ENCODE measurements around the gene XPNPEP1. TPM values are rescaled to one million over a fixed set of nuclear protein-coding genes. Genes with fewer than 3 reads are reported as not detected.

XPNPEP1 gene
- total and polyA plus RNA-seq, 2 of the 4 experiments (the other 2 are of a cell fraction): 164 to 311 TPM

DNA sequence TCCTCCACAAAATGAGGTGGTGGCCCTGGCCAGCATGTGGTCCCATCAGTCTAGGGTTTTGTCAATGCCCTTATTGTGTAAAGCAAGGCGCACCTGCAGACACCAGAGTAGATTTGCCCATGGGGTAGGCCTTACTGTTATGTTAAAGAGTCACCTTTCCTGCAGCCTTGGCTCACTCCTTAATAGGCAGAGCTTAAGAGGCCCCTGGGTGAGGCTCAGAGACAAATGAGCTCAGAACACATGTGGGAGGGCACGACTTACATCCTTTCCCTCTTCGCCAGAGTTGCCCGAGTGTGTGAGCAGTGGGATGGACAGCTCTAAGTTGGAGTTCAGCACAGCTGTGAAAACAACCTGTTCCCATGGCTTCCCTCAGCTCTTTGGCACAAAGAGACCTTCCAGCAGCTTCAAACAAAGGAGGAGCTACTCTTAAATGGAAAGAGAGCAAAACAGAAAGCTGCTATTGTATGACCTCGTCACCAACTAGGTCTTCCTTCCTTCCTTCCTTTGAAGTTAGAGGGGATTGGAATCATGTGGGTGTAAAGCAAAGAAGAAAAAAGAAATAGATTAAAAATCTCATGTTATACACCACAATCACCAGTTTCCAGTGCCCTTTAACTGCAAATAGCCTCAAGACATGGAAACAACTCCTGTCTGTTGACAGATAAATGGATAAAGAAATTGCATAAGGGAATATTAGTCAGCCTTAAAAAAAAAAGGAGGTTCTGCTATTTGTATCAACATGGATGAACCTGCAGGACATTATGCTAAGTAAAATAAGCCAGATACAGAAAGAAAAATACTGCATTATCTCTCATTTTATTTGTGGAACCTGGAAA lies 11.9 kb upstream of the XPNPEP1 start:
- no peak overlapping the region for H4K5ac ChIP-seq (ENCODE audit: low read depth, low read length)
- H3K9ac ChIP-seq (ENCODE audit: low read depth, low read length): no peak overlapping the region
- peak overlapping the region; percentile 18 for H2AFZ ChIP-seq (replicated peaks; ENCODE audit: low read length, poor library complexity)
- no TSS peak for BruUV-seq (replicated peaks)
- DNase-seq (peak; percentile 83), ATAC-seq (ENCODE audit: low read depth) (peak; percentile 40; the same call in 1 of the 2 replicates)
- no peaks in the 10 kb centered on the region for H3K9me3 ChIP-seq (ENCODE audit: control insufficient read depth, insufficient read depth, low read length)
- no peak overlapping the region for H3K56ac ChIP-seq (ENCODE audit: extremely low read depth, insufficient read depth, low read length)
- peaks cover 2% of the 10 kb centered on the region; the same call in 1 of the 2 replicates for H3K4me1 ChIP-seq (ENCODE audit: control insufficient read depth, insufficient read depth, low read length)
- no peak overlapping the region for H2BK15ac ChIP-seq (ENCODE audit: low read depth, low read length)
- no peak overlapping the region for H3K4me2 ChIP-seq (ENCODE audit: low read depth, low read length)
- TF ChIP-seq, protein P1, sequence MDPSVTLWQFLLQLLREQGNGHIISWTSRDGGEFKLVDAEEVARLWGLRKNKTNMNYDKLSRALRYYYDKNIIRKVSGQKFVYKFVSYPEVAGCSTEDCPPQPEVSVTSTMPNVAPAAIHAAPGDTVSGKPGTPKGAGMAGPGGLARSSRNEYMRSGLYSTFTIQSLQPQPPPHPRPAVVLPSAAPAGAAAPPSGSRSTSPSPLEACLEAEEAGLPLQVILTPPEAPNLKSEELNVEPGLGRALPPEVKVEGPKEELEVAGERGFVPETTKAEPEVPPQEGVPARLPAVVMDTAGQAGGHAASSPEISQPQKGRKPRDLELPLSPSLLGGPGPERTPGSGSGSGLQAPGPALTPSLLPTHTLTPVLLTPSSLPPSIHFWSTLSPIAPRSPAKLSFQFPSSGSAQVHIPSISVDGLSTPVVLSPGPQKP (IDR thresholded peaks at IDR 0.05; ENCODE audit: borderline replicate concordance, low read depth, low read length): no peak
- TF ChIP-seq MXI1 (IDR thresholded peaks at IDR 0.05; ENCODE audit: borderline replicate concordance, low read depth, low read length): no peak
- TF ChIP-seq MAZ (IDR thresholded peaks at IDR 0.05; ENCODE audit: borderline replicate concordance, low read depth, low read length): no peak
- TF ChIP-seq SMC3 (IDR thresholded peaks at IDR 0.05; ENCODE audit: low read depth, low read length): no peak
- TF ChIP-seq, protein P2, sequence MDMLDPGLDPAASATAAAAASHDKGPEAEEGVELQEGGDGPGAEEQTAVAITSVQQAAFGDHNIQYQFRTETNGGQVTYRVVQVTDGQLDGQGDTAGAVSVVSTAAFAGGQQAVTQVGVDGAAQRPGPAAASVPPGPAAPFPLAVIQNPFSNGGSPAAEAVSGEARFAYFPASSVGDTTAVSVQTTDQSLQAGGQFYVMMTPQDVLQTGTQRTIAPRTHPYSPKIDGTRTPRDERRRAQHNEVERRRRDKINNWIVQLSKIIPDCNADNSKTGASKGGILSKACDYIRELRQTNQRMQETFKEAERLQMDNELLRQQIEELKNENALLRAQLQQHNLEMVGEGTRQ (IDR thresholded peaks at IDR 0.05; ENCODE audit: low read depth, low read length): no peak
- TF ChIP-seq POLR2A (IDR thresholded peaks at IDR 0.05; ENCODE audit: low read depth, low read length): no peak
- no peak for TF ChIP-seq BHLHE40 (IDR thresholded peaks at IDR 0.05; ENCODE audit: low read depth, low read length)
- no peak for TF ChIP-seq CTCF (conservative IDR thresholded peaks at IDR 0.05; ENCODE audit: low read depth, low read length)
- no peak for TF ChIP-seq RAD21 (IDR thresholded peaks at IDR 0.05; ENCODE audit: low read length)
- H3K27ac ChIP-seq (ENCODE audit: insufficient read depth, low read length): no peak overlapping the region
- H3K4me3 ChIP-seq (ENCODE audit: insufficient read depth, low read depth, low read length): no peak overlapping the region
- in situ Hi-C loops (cut with MboI; ENCODE audit: low sequenced_read_pairs): no loop called here
- H3K23ac ChIP-seq (ENCODE audit: low read depth, low read length): no peak overlapping the region
- H4K20me1 ChIP-seq (ENCODE audit: insufficient read depth, low read length): no peaks in the 10 kb centered on the region
- H3K9me1 ChIP-seq (ENCODE audit: insufficient read depth, low read length): no peaks in the 10 kb centered on the region
- no peak overlapping the region for H2AK5ac ChIP-seq (ENCODE audit: low read depth, low read length)
- H3K4ac ChIP-seq (ENCODE audit: low read depth, low read length): no peak overlapping the region
- no peaks in the 10 kb centered on the region for H3K79me1 ChIP-seq (ENCODE audit: low read depth in 1 of 2, low read length in 2 of 2)
- intact Hi-C loops (cut with micrococcal nuclease): no loop called here
- CTCF ChIA-PET: no interaction called here
- dilution Hi-C loops (cut with HindIII; ENCODE audit: low sequenced_read_pairs, unreplicated experiment): no loop called here
- no peak overlapping the region for H2BK20ac ChIP-seq (ENCODE audit: low read depth, low read length)
- POLR2A ChIA-PET (ENCODE audit: unreplicated experiment): no interaction called here
- no peaks in the 10 kb centered on the region for H3K27me3 ChIP-seq (ENCODE audit: control insufficient read depth, insufficient read depth, low read length)
- H3K36me3 ChIP-seq (ENCODE audit: control insufficient read depth, insufficient read depth, low read length): no peaks in the 10 kb centered on the region
- no peak overlapping the region for H4K8ac ChIP-seq (ENCODE audit: low read depth in 2 of 2, low read length in 2 of 2)
- no peak overlapping the region for H2BK120ac ChIP-seq (ENCODE audit: low read depth, low read length)
- H3K14ac ChIP-seq (replicated peaks; ENCODE audit: low read depth, low read length): no peak overlapping the region
- H4K91ac ChIP-seq (ENCODE audit: insufficient read depth, low read depth, low read length): no peak overlapping the region
- 100% methylated on average over 1 of the region's 5 CpGs; no CpG with 5 or more reads in 1 of the 2 experiments for WGBS, 2 experiments (ENCODE audit: extremely low coverage in 2 of 2, insufficient read length in 1 of 2)
- H3K18ac ChIP-seq (ENCODE audit: low read depth, low read length): no peak overlapping the region
- H2BK5ac ChIP-seq (ENCODE audit: low read depth, low read length, poor library complexity, severe bottlenecking): no peak overlapping the region
- no peak overlapping the region for H2AK9ac ChIP-seq (replicated peaks; ENCODE audit: low read depth, low read length, poor library complexity)

Data from IMR-90 (cell line).